GM12873 (cell line): Measurements from ENCODE around the gene CYTH1.

Experiments
- TF ChIP-seq, protein P1 (sequence below): IDR thresholded peaks from 2 replicates; pipeline ENCODE4 v1.5.1; 2012; ENCODE audit warnings: low read depth, mild to moderate bottlenecking, moderate library complexity, low read length, control low read depth; ENCODE audit not compliant: insufficient read depth; ENCODE audit errors: missing control alignments

The CYTH1 gene

GRCh38 chr17:78818152-78818846 is 36.2 kb upstream of the CYTH1 start:
- TF ChIP-seq, protein P1, sequence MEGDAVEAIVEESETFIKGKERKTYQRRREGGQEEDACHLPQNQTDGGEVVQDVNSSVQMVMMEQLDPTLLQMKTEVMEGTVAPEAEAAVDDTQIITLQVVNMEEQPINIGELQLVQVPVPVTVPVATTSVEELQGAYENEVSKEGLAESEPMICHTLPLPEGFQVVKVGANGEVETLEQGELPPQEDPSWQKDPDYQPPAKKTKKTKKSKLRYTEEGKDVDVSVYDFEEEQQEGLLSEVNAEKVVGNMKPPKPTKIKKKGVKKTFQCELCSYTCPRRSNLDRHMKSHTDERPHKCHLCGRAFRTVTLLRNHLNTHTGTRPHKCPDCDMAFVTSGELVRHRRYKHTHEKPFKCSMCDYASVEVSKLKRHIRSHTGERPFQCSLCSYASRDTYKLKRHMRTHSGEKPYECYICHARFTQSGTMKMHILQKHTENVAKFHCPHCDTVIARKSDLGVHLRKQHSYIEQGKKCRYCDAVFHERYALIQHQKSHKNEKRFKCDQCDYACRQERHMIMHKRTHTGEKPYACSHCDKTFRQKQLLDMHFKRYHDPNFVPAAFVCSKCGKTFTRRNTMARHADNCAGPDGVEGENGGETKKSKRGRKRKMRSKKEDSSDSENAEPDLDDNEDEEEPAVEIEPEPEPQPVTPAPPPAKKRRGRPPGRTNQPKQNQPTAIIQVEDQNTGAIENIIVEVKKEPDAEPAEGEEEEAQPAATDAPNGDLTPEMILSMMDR = no peak

DNA sequence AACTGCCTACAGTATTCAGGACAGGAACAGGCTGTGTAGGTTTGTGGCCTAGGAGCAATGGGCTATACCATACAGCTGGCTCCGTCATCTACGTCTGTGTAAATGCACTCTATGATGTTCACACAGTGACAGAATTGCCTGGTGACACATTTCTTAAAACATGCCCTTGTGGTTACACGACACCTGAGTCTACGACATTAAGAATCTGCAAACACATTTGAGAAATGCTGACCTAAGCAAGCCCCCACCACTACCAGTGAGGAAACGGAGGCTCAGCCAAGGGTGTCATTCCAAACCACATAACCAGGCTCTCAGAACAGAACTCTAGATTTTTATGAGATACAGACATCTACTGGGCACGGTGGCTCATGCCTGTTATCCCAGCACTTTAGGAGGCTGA is 35.0 kb upstream of the CYTH1 start:
- TF ChIP-seq, protein P1 = no peak

- TF ChIP-seq, protein P1 = no peak
Measured at GRCh38 chr17:78815696-78816095, 33.6 kb upstream of the CYTH1 start.

- TF ChIP-seq, protein P1 = no peak
Measured at GRCh38 chr17:78812855-78813254, 30.8 kb upstream of the CYTH1 start.

DNA sequence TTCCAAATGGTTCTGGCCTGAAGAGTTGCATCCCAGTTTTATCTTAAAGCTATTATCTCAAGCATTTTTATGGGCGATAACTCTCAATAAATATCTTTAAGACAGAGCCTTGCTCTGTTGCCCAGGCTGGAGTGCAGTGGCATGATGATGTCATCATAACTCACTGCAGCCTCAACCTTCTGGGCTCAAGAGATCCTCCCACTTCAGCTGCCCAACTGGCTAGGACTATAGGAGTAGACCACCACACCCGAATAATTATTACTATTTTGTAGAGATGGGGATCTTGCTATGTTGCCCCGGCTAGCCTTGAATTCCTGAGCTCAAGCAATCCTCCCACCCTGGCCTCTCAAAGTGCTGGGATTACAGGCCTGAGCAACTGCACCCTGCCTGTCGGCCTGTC is 26.1 kb upstream of the CYTH1 start:
- TF ChIP-seq, protein P1 = no peak

DNA sequence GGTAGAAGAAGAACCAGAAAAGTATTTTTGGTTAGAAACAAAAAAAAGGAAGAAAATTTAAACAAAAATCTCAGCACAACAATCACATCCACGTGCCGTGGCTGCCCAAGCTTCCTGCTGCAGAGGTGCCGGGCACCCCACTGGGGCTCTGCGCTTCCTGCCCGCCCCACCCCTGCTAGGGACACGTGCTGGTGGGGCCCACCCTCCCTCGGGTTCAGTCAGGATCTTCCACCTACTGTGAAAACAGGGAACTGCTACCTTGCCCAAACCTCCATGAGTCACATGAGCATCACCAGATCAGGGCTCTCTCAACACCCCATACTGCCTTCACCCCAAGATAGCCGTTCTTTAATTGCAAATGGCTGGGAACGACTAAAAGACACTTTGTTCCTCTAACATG is 24.4 kb upstream of the CYTH1 start:
- TF ChIP-seq, protein P1 = peak; percentile 25

DNA sequence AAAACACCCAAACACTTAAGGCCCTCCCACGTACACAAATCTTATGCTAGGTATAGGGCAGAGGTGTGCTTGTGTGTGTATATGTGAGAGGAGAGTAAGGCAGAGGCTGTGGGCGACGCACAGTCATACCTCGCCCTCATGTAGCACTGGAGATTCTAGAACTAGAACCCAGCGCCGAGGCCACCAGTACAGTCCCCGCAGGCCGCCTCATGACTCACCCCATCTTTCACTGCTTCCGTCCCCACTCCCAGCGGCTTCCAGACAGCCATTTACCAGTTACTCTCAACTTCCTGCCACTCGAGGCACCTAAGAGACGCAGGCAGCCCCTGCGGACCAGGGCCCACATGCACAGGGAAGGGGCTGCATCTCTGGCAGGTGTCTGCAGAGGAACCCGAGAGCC is 23.2 kb upstream of the CYTH1 start:
- TF ChIP-seq, protein P1 = no peak
